ENCODE results near the gene RAB8B.

The RAB8B gene

DNA sequence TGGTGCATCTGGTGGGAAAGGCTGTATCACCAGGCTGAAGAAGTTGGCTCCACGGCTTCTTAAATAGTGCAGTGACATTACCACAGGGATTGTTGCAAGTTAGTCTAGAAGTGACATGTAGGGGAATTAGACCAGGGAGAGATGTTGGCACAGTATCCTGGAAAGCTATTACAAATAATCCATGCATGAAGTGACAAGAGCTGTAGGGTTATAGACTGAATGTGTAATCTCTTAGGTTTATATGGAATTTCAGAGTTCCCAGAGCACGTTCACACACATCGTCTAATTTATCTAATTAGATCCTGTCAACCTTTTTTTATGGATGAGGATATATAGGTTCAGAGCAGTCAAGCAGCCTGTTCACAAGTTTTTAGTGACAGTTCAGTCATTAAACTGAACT lies 50.7 kb downstream of the RAB8B start:
- no peak for TF ChIP-seq CTCF (IDR thresholded peaks at IDR 0.05; ENCODE audit: low read depth, low read length)
- no peak overlapping the region for H3K4me3 ChIP-seq (ENCODE audit: low read depth, low read length)

DNA sequence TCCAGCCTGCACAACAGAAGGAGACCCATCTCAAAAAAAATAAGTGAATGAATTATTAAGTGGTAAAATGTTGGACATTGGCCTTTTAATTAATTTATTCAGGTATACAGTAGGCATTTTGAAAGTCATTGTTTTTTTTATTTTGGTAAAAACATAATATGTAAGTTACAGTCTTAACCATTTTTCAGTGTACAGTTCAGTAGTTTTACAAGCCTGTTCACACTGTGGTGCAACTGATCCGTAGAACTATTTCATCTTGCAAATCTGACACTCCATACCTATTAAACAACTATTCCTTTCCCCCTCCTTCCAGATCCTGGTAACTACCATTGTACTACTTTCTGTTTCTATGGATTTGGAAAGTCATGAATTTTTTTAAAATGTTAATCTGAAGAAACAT lies 51.9 kb downstream of the RAB8B start:
- no peak overlapping the region for H3K4me3 ChIP-seq (ENCODE audit: low read depth, low read length)
- no peak for TF ChIP-seq CTCF (IDR thresholded peaks at IDR 0.05; ENCODE audit: low read depth, low read length)

GRCh38 chr15:63243101-63243500 lies 53.7 kb downstream of the RAB8B start:
- TF ChIP-seq CTCF (IDR thresholded peaks at IDR 0.05; ENCODE audit: low read depth, low read length) = no peak
- H3K4me3 ChIP-seq (ENCODE audit: low read depth, low read length) = no peak overlapping the region

GRCh38 chr15:63243776-63244175 lies 54.4 kb downstream of the RAB8B start:
- no peak overlapping the region for H3K4me3 ChIP-seq (ENCODE audit: low read depth, low read length)
- TF ChIP-seq CTCF (IDR thresholded peaks at IDR 0.05; ENCODE audit: low read depth, low read length) = no peak

GRCh38 chr15:63244399-63244798 lies 55.0 kb downstream of the RAB8B start:
- H3K4me3 ChIP-seq (ENCODE audit: low read depth, low read length) = no peak overlapping the region
- no peak for TF ChIP-seq CTCF (IDR thresholded peaks at IDR 0.05; ENCODE audit: low read depth, low read length)

DNA sequence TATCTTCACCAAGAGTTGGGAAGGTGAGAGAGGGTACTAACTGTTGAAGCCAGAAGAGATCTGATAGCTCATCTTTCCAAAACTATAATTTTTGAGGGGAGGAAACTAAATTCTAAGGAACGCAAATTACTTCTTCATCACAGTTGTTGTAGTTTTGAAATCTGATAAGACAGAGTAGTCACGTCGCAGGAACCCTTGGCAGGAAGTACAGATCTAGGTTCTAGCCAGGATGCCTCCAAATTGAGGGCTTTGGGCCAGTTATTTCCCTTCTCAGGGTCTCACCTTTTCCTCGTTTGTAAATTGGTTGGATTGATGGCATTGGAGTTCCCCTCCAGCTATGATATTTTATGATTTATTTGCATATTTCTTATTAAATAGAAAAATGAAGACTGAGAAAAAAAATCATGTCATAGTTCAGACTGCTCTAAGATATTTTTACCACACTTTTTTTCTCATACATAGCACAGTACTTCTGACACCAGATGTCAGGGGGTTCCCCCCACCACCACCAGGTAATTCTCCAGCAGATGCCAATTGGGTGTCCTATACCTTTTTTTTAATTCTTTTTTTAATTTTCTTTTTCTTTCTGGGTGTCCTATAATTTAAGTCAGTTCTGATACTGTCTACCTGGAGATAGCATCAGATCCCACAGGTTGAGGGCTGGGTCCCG lies 55.7 kb downstream of the RAB8B start:
- no peak for TF ChIP-seq CTCF (IDR thresholded peaks at IDR 0.05; ENCODE audit: low read depth, low read length)
- no peak overlapping the region for H3K4me3 ChIP-seq (ENCODE audit: low read depth, low read length)

DNA sequence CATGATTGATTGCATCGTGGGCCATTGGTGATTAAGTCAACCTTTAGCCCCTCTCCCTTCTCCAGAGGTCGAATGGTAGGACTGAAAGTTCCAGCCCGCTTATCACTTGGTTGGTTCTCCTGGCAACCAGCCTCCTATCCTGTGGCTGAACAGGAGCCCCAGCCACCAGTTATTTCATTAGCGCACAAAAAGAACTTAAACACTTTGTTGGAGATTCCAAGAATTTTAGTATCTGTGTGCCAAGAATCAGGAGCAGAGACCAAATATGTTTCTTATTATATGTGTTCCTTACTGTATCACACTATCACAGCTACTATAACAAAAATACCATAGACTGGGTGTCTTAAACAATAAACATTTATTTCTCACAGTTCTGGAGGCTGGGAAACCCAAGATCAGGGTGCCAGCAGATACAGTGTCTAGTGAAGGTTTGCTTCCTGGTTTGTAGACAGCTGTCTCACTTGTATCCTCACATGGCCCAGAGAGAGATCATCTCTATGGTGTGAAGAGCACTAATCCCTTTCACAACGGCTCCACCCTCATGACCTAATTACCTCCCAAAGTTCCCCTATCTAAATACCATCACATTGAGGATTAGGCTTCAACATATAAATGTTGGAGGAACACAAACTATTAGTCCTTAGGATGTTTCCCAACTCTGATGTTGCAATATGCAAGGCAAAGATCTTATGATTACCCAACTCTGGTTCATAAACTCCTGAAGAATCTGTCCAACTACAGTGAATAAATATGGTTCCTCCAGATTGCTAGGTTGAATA lies 57.5 kb downstream of the RAB8B start:
- H3K4me3 ChIP-seq (ENCODE audit: low read depth, low read length) = no peak overlapping the region
- no peak for TF ChIP-seq CTCF (IDR thresholded peaks at IDR 0.05; ENCODE audit: low read depth, low read length)
